K562 (cell line): ENCODE results near the gene KCNK7. TPM values are rescaled to one million over a fixed set of nuclear protein-coding genes. Genes with fewer than 3 reads are reported as not detected.

ENCODE experiments used
- ATAC-seq: fragments of 200-7000 bp; cut with Tn5 transposase; 3 replicates; pipeline ENCODE4 v1.9.1; 2020; ENCODE audit warnings: moderate library complexity
- BruUV-seq: library from RNA; stranded (reverse); fragments of 400-500 nt; replicated peaks from 2 replicates; lab custom pipeline; 2021; lab: Mats Ljungman, UMichigan
- CTCF ChIA-PET: fragments of 300-600 bp; formaldehyde crosslinking; extraction: SDS; loops from one replicate; lab custom pipeline; 2021; ENCODE audit warnings: low intra/inter-chr PET ratio; lab: Yijun Ruan, JAX
- POLR2A ChIA-PET: fragments of 300-600, 350-650 bp; sonication (Branson Sonifier 250); formaldehyde crosslinking; extraction: SDS; loops from one replicate; lab custom pipeline; 2021; ENCODE audit warnings: antibody characterized with exemption, inconsistent platforms; lab: Yijun Ruan, JAX
- DNase-seq, 4 experiments: peaks; one replicate each; pipeline versions ENCODE4 v3.0.0 to v3.0.0-alpha.2; 2011 to 2018; ENCODE audit warnings: low spot score in 3 of 4, mixed read lengths in 3 of 4; ENCODE audit errors: extremely low read depth in 1 of 4
- FAIRE-seq: peaks from 2 replicates; lab custom pipeline; 2011; peaks lifted over from hg19 to GRCh38; lab: Jason Lieb, UNC
- H2AFZ ChIP-seq: 2 replicates; pipeline ENCODE4 v1.6.0; 2011; ENCODE audit warnings: low read depth, low read length, control low read depth, inconsistent platforms
- H3K27ac ChIP-seq: fragments of 200-600 bp; 3 replicates; pipeline ENCODE4 v1.8.0; 2011; ENCODE audit warnings: low read depth, mild to moderate bottlenecking, control low read depth, inconsistent platforms, low read length, moderate library complexity, mixed read lengths; ENCODE audit errors: extremely low read depth
- H3K27me3 ChIP-seq, 2 experiments: fragments of 300-600 bp in 1 of 2; 2 replicates in 1 of 2; 3 replicates in 1 of 2; pipeline versions ENCODE4 v1.6.0 to v1.8.0; 2011; ENCODE audit warnings: inconsistent platforms in 2 of 2, low read length in 2 of 2, mild to moderate bottlenecking in 1 of 2, mixed read lengths in 1 of 2, moderate library complexity in 1 of 2; ENCODE audit not compliant: control insufficient read depth in 2 of 2, insufficient read depth in 2 of 2
- H3K36me3 ChIP-seq: fragments of 300-600 bp; 3 replicates; pipeline ENCODE4 v1.8.0; 2011; ENCODE audit warnings: mild to moderate bottlenecking, low read length, inconsistent platforms; ENCODE audit not compliant: control insufficient read depth, insufficient read depth
- H3K4me1 ChIP-seq, 2 experiments: fragments of 200-600 bp in 1 of 2; replicated peaks in 1 of 2; 2 replicates in 1 of 2; 3 replicates in 1 of 2; pipeline versions ENCODE4 v1.5.1 to v1.8.0; 2011; ENCODE audit warnings: inconsistent platforms in 2 of 2, low read length in 2 of 2, mild to moderate bottlenecking in 1 of 2, mixed read lengths in 1 of 2, moderate library complexity in 1 of 2; ENCODE audit not compliant: control insufficient read depth in 2 of 2, insufficient read depth in 2 of 2
- H3K4me2 ChIP-seq: 2 replicates; pipeline ENCODE4 v1.6.1; 2011; ENCODE audit warnings: low read length, control low read depth, inconsistent platforms, mixed read lengths; ENCODE audit not compliant: insufficient read depth
- H3K4me3 ChIP-seq: fragments of 200-600 bp; sonication (generic), shearing (Covaris generic); 2 replicates; pipeline ENCODE4 v1.5.1; 2016; ENCODE audit warnings: control low read depth, inconsistent platforms
- H3K79me2 ChIP-seq: fragments of 200-600 bp; 3 replicates; pipeline ENCODE4 v1.8.0; 2011; ENCODE audit warnings: low read length, inconsistent platforms; ENCODE audit not compliant: control insufficient read depth, insufficient read depth
- H3K9ac ChIP-seq, 2 experiments: 2 replicates each; pipeline versions ENCODE4 v1.6.0 to v1.6.1; 2011; ENCODE audit warnings: low read depth in 2 of 2, low read length in 2 of 2, control low read depth in 1 of 2, inconsistent platforms in 1 of 2, mild to moderate bottlenecking in 1 of 2, mixed read lengths in 1 of 2; ENCODE audit not compliant: insufficient read depth in 1 of 2
- H3K9me1 ChIP-seq: one replicate; pipeline ENCODE4 v1.6.0; 2011; ENCODE audit warnings: inconsistent platforms, mild to moderate bottlenecking, low read length, moderate library complexity; ENCODE audit not compliant: control insufficient read depth, insufficient read depth
- H3K9me3 ChIP-seq: replicated peaks from 2 replicates; pipeline ENCODE4 v1.5.1; 2011; ENCODE audit warnings: low read depth, low read length, inconsistent platforms; ENCODE audit not compliant: control insufficient read depth, insufficient read depth
- H4K20me1 ChIP-seq: replicated peaks from 2 replicates; pipeline ENCODE4 v1.6.1; 2011; ENCODE audit warnings: low read length, inconsistent platforms, mixed read lengths; ENCODE audit not compliant: control insufficient read depth, insufficient read depth
- ETS2 ChIP-seq: IDR thresholded peaks from 2 replicates; pipeline ENCODE4 v1.6.1; 2016; ENCODE audit warnings: borderline replicate concordance, missing genetic modification characterization, mild to moderate bottlenecking, moderate library complexity, missing compliant biosample characterization; ENCODE audit not compliant: poor library complexity, severe bottlenecking
- HOXB6 ChIP-seq: fragments of 250-450 bp; sonication (Bioruptor Pico); IDR thresholded peaks from 2 replicates; pipeline ENCODE4 v1.5.1; 2022; ENCODE audit warnings: mild to moderate bottlenecking, borderline replicate concordance
- KLF1 ChIP-seq: fragments of 450-650 bp; IDR thresholded peaks from 2 replicates; pipeline ENCODE4 v1.6.1; 2016; ENCODE audit warnings: missing genetic modification characterization, missing compliant biosample characterization
- KLF6 ChIP-seq: fragments of 250-450 bp; sonication (Bioruptor Pico); IDR thresholded peaks from 2 replicates; pipeline ENCODE4 v1.4.0; 2020; ENCODE audit warnings: mild to moderate bottlenecking, moderate library complexity, borderline replicate concordance
- NONO ChIP-seq, 2 experiments: fragments of 200-400 bp in 1 of 2; fragments of 450-650 bp in 1 of 2; formaldehyde crosslinking in 1 of 2; IDR thresholded peaks; 2 replicates each; pipeline ENCODE4 v1.6.1; 2017; ENCODE audit warnings: low read depth in 2 of 2, mild to moderate bottlenecking in 2 of 2, moderate library complexity in 2 of 2, low read length in 1 of 2
- NR2C2 ChIP-seq, 2 experiments: fragments of 200-800 bp in 1 of 2; sonication (Bioruptor generic) in 1 of 2; sonication (generic) in 1 of 2; formaldehyde crosslinking in 1 of 2; IDR thresholded peaks; 2 replicates each; pipeline versions ENCODE4 v1.6.1 to v1.8.0; 2016 to 2022; ENCODE audit warnings: mild to moderate bottlenecking in 1 of 2, missing compliant biosample characterization in 1 of 2, missing genetic modification characterization in 1 of 2, missing genetic modification reagents in 1 of 2
- WGBS: fragments of 100-300 bp; shearing (Covaris generic); methylation state at CpG from one replicate; pipeline ENCODE4 v1.1.6; 2016; ENCODE audit warnings: low coverage, mixed read lengths; ENCODE audit not compliant: insufficient coverage; ENCODE audit errors: missing lambda C conversion rate; 5-methylcytosine and 5-hydroxymethylcytosine counted together
- in situ Hi-C: fragments of 300-500 bp; cut with MboI; formaldehyde crosslinking; loops from 4 replicates; pipeline ENCODE4 v1.15.0; 2018; ENCODE audit warnings: inconsistent platforms, mixed read lengths
- intact Hi-C: fragments of 100-400 bp; cut with micrococcal nuclease; formaldehyde crosslinking; loops from 2 replicates; pipeline ENCODE4 v1.14.2; 2022
- polyA plus RNA-seq, 8 experiments: library from polyadenylated mRNA; depleted of rRNA in 4 of 8; stranded (reverse) in 5 of 8; unstranded in 3 of 8; fragments of >200 nt; fragmentation: Nextera tagmentation in 2 of 8; fragmentation: Illumina TruSeq in 1 of 8; extraction: Ambion mirVana in 2 of 8; extraction: Trizol in 1 of 8; gene quantifications; 2 replicates each; pipeline versions ENCODE4 v1.2.1 to v1.2.3, GENCODE V29; 2011 to 2014; ENCODE audit warnings: inconsistent platforms in 1 of 8, missing spikeins in 1 of 8
- total RNA-seq, 7 experiments: library from RNA; depleted of rRNA in 6 of 7; stranded (reverse); fragments of >200 nt in 6 of 7; fragmentation: Illumina TruSeq in 2 of 7; extraction: Trizol in 2 of 7; gene quantifications; 2 replicates each; pipeline versions ENCODE4 v1.2.1 to v1.2.3, GENCODE V29; 2011 to 2021; ENCODE audit warnings: low replicate concordance in 1 of 7

Gene KCNK7
- total and polyA plus RNA-seq, 9 of the 15 experiments (the other 6 are each of a cell fraction or from before 2014, with no cell fraction given): 0.07 to 0.40 TPM; not detected in 7

GRCh38 chr11:65586247-65586630 lies 9.4 kb downstream of the KCNK7 start:
- FAIRE-seq: no peak
- POLR2A ChIA-PET: interaction anchor here (0.6 to 2.8 kb wide), 9 partner anchors 7 to 305 kb away, joined by 3 to 11 read pairs (median 5); partner anchors contain the start of genes FAM89B, KCNK7, NEAT1 and ZNRD2
- in situ Hi-C loops (no loop called here), intact Hi-C loops (loop anchor here (5.0 kb wide), 1 partner anchor 44 kb away; no protein-coding TSS in a partner anchor)
- 92% methylated on average over 4 of the region's 4 CpGs for WGBS
- Histone ChIP-seq H3K79me2 (peaks cover 3% of the 10 kb centered on the region; the same call in 1 of the 3 replicates), H3K4me1 (peaks cover 16 to 63% of the 10 kb centered on the region in 2 experiments), H3K9me1 (peaks cover 4% of the 10 kb centered on the region), H3K4me3 (no peak overlapping the region), H3K27me3 (no peaks in the 10 kb centered on the region), H3K9ac (peak overlapping the region in 1 of 2 experiments; percentile 55; a peak in 1 of 4 replicates), H3K9me3 (no peaks in the 10 kb centered on the region), H3K27ac (no peak overlapping the region), H2AFZ (no peak overlapping the region), H3K4me2 (no peak overlapping the region), H3K36me3 (peaks cover 66% of the 10 kb centered on the region; the same call in 2 of the 3 replicates), H4K20me1 (0 out of 2 replicates have a peak, but pooled peaks cover 4% of the 10 kb centered on the region)
- CTCF ChIA-PET: interaction anchor here (0.7 kb wide), 1 partner anchor 264 kb away, joined by 3 read pairs; no protein-coding TSS in a partner anchor
- TF ChIP-seq HOXB6 (no peak), KLF1 (tag) (no peak), ETS2 (no peak), NR2C2 (CRISPR knock-in tag; IDR thresholded peaks at IDR 0.05) (no peak), NR2C2 (tag; IDR thresholded peaks at IDR 0.05) (no peak), KLF6 (CRISPR knock-in tag) (no peak), NONO (IDR thresholded peaks at IDR 0.05; ENCODE audit: low read depth in 2 of 2, low read length in 1 of 2) (no peak)
- no peak for ATAC-seq
- BruUV-seq: no TSS peak
- DNase-seq: no peak
